HepG2 (cell line): Measurements from ENCODE around the gene CLHC1. TPM values are rescaled to one million over a fixed set of nuclear protein-coding genes. Genes with fewer than 3 reads are reported as not detected.

Source experiments
- EED ChIP-seq: sonication (generic); formaldehyde crosslinking; IDR thresholded peaks from 2 replicates; pipeline ENCODE4 v1.5.0; 2020; ENCODE audit warnings: mild to moderate bottlenecking, missing genetic modification reagents
- FOXK1 ChIP-seq: sonication (generic); formaldehyde crosslinking; IDR thresholded peaks from 2 replicates; pipeline ENCODE4 v1.4.0; 2020; ENCODE audit warnings: low read depth, missing genetic modification reagents, borderline replicate concordance
- HOXA3 ChIP-seq: sonication (generic); formaldehyde crosslinking; IDR thresholded peaks from 2 replicates; pipeline ENCODE4 v1.5.0; 2020; ENCODE audit warnings: missing genetic modification reagents
- MYPOP ChIP-seq: sonication (generic); formaldehyde crosslinking; IDR thresholded peaks from 2 replicates; pipeline ENCODE4 v1.8.1; 2023; ENCODE audit warnings: mild to moderate bottlenecking, moderate library complexity, missing genetic modification reagents
- PHF5A ChIP-seq: IDR thresholded peaks from one replicate; pipeline ENCODE4 v1.6.1; 2018; ENCODE audit warnings: low read depth, missing genetic modification reagents; ENCODE audit not compliant: unreplicated experiment
- U2AF2 ChIP-seq: fragments of 200-400 bp; formaldehyde crosslinking; IDR thresholded peaks from 2 replicates; pipeline ENCODE4 v1.6.1; 2017; ENCODE audit warnings: low read depth, mild to moderate bottlenecking, low read length
- ZBTB49 ChIP-seq: sonication (generic); formaldehyde crosslinking; IDR thresholded peaks from 2 replicates; pipeline ENCODE4 v1.4.0; 2020; ENCODE audit warnings: missing genetic modification reagents, borderline replicate concordance
- ZNF431 ChIP-seq: sonication (generic); formaldehyde crosslinking; IDR thresholded peaks from 2 replicates; pipeline ENCODE4 v1.9.0; 2022; ENCODE audit warnings: missing genetic modification reagents, low read depth, mild to moderate bottlenecking, borderline replicate concordance
- ZNF781 ChIP-seq: sonication (generic); formaldehyde crosslinking; IDR thresholded peaks from 2 replicates; pipeline ENCODE4 v1.5.1; 2020; ENCODE audit warnings: borderline replicate concordance, mild to moderate bottlenecking, missing genetic modification reagents; ENCODE audit errors: not compliant biosample characterization
- polyA plus RNA-seq, 8 experiments: library from polyadenylated mRNA; depleted of rRNA in 3 of 8; stranded (reverse) in 7 of 8; unstranded in 1 of 8; fragments of >200 nt; fragmentation: Illumina TruSeq in 4 of 8; extraction: Trizol in 4 of 8; gene quantifications; 2 replicates each; pipeline versions ENCODE4 v1.2.1 to v1.2.3, GENCODE V29; 2011 to 2016; ENCODE audit warnings: low read depth in 4 of 8, missing spikeins in 1 of 8, mixed read lengths in 1 of 8; ENCODE audit not compliant: insufficient read depth in 1 of 8
- total RNA-seq, 5 experiments: library from RNA; depleted of rRNA; stranded (reverse); fragments of >200 nt; fragmentation: Illumina TruSeq; extraction: Trizol; gene quantifications; 2 replicates each; pipeline ENCODE4 v1.2.3, GENCODE V29; 2016; ENCODE audit warnings: low read depth in 1 of 5
- TF ChIP-seq, protein P1 (sequence below): sonication (generic); formaldehyde crosslinking; IDR thresholded peaks from 2 replicates; pipeline ENCODE4 v1.4.0; 2020; ENCODE audit warnings: mild to moderate bottlenecking, missing genetic modification reagents
- TF ChIP-seq, protein P2 (sequence below): sonication (generic); formaldehyde crosslinking; IDR thresholded peaks from 2 replicates; pipeline ENCODE4 v1.5.1; 2020; ENCODE audit warnings: missing genetic modification reagents, mild to moderate bottlenecking, borderline replicate concordance

Gene CLHC1
- total and polyA plus RNA-seq, 2 of the 13 experiments (the other 11 are each of a cell fraction or from before 2014, with no cell fraction given): 9.8 to 12.6 TPM

DNA sequence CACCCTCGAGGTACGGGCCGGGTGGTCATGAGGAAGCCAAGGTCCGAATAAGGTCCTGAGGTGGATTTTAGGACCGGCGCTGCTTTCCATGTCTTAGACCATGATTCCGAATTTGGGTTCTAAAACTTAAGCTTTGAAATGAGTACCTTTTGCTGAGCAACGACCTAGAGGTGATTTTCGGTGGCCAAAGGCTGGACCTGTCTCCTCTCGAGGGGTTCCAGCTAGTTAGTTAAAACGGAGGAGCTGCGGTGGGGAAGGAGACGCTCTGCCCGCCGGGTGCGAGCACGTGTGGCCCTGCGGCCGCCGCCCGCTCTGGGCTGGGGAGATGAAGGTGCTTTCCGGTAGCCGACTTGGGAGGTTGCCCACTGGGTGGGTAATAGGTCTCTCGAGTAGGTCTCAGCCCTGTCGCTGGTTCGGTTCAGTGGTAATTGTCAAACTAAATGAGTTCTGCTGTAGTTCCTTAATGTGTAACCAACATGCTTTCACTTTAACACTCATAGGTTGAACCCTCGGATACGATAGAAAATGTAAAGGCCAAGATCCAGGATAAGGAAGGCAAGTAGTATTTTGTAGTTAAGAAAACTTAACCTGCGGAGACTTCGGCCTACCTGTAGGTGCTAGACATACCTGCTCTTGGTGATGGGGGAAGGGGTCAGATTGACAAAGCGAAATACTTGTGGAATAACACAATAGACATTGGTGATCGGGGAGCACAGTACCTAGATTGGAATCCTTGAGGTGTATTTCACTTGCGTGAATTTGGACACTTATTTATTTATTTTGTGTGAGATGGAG, 967 bp upstream of the CLHC1 start (continued):
- TF ChIP-seq, protein P1, sequence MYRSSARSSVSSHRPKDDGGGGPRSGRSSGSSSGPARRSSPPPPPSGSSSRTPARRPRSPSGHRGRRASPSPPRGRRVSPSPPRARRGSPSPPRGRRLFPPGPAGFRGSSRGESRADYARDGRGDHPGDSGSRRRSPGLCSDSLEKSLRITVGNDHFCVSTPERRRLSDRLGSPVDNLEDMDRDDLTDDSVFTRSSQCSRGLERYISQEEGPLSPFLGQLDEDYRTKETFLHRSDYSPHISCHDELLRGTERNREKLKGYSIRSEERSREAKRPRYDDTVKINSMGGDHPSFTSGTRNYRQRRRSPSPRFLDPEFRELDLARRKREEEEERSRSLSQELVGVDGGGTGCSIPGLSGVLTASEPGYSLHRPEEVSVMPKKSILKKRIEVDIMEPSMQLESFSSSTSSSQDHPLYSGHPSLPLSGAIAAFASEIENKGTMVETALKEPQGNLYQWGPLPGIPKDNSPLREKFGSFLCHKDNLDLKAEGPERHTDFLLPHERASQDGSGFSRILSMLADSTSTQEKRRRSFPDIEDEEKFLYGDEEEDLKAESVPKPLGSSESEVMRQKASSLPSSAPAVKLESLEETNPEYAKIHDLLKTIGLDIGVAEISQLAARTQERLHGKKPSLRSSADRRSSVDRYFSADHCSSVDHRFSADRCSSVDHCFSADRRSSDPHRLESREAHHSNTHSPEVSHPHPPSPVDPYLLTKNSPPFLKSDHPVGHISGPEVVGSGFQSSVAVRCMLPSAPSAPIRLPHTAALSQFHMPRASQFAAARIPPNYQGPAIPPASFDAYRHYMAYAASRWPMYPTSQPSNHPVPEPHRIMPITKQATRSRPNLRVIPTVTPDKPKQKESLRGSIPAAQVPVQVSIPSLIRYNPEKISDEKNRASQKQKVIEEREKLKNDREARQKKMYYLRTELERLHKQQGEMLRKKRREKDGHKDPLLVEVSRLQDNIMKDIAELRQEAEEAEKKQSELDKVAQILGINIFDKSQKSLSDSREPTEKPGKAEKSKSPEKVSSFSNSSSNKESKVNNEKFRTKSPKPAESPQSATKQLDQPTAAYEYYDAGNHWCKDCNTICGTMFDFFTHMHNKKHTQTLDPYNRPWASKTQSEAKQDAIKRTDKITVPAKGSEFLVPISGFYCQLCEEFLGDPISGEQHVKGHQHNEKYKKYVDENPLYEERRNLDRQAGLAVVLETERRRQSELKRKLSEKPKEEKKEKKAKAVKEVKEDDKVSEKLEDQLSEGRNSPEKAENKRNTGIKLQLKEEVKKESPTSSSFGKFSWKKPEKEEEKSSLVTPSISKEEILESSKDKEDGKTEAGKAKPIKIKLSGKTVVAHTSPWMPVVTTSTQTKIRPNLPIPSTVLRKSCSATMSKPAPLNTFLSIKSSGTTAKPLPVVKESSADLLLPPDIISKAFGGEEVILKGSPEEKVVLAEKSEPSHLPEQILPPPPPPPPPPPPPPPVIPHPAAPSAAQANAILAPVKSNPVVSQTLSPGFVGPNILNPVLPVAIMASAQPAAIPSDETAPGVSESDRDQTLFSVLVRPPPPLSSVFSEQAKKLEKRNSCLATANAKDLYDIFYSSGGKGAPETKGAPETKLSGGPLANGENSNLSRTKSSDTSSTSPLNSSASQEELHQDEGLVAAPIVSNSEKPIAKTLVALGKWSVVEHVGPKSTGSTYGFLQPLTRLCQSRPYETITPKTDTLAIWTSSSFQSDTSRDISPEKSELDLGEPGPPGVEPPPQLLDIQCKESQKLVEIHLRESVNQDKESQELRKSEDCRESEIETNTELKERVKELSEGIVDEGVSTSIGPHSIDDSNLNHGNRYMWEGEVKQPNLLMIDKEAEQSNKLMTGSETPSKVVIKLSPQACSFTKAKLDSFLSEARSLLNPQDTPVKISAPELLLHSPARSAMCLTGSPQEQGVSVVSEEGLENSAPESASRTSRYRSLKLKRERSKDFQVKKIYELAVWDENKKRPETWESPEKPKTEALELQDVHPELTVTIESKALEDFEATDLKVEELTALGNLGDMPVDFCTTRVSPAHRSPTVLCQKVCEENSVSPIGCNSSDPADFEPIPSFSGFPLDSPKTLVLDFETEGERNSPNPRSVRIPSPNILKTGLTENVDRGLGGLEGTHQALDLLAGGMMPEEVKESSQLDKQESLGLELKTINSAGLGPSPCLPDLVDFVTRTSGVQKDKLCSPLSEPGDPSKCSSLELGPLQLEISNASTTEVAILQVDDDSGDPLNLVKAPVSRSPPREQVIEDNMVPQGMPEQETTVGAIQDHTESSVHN: peak; percentile 92; the same call in 1 of the 2 replicates
- TF ChIP-seq HOXA3 (CRISPR knock-in tag) (no peak), ZNF781 (CRISPR knock-in tag) (no peak), PHF5A (CRISPR knock-in tag) (no peak), EED (CRISPR knock-in tag) (peak; percentile 62; the same call in 1 of the 2 replicates), FOXK1 (CRISPR knock-in tag) (0 out of 2 replicates have a peak, but pooled peaks have one; percentile 4), MYPOP (no peak), ZBTB49 (CRISPR knock-in tag) (no peak), U2AF2 (no peak), ZNF431 (no peak)
- TF ChIP-seq, protein P2, sequence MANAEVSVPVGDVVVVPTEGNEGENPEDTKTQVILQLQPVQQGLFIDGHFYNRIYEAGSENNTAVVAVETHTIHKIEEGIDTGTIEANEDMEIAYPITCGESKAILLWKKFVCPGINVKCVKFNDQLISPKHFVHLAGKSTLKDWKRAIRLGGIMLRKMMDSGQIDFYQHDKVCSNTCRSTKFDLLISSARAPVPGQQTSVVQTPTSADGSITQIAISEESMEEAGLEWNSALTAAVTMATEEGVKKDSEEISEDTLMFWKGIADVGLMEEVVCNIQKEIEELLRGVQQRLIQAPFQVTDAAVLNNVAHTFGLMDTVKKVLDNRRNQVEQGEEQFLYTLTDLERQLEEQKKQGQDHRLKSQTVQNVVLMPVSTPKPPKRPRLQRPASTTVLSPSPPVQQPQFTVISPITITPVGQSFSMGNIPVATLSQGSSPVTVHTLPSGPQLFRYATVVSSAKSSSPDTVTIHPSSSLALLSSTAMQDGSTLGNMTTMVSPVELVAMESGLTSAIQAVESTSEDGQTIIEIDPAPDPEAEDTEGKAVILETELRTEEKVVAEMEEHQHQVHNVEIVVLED (CRISPR knock-in tag): no peak; the same call in 1 of the 2 replicates
